Spleen (tissue), 11 donors: ENCODE measurements around the gene ATXN1. TPM values are rescaled to one million over a fixed set of nuclear protein-coding genes. Genes with fewer than 3 reads are reported as not detected.

Source experiments
- DNase-seq: peaks from one replicate; pipeline ENCODE4 v3.0.0-alpha.2; 2020
- H3K27ac ChIP-seq, 8 donors: fragments of 200-600 bp; sonication (generic) in 7 of 8; 1 replicate in 4 of 8; 2 replicates in 4 of 8; pipeline versions ENCODE4 v1.5.0 to v1.8.0; 2016 to 2021; ENCODE audit warnings: inconsistent platforms in 4 of 8, mild to moderate bottlenecking in 4 of 8, moderate library complexity in 1 of 8
- H3K27me3 ChIP-seq, 7 donors: fragments of 200-600 bp; sonication (generic) in 6 of 7; replicated peaks in 1 of 7; 1 replicate in 4 of 7; 2 replicates in 3 of 7; pipeline versions ENCODE4 v1.5.0 to v1.8.0; 2016 to 2021; ENCODE audit warnings: inconsistent platforms in 3 of 7, mild to moderate bottlenecking in 1 of 7
- H3K36me3 ChIP-seq, 6 donors: fragments of 200-600 bp; sonication (generic) in 5 of 6; 1 replicate in 4 of 6; 2 replicates in 2 of 6; pipeline versions ENCODE4 v1.5.0 to v1.8.0; 2016 to 2021; ENCODE audit warnings: inconsistent platforms in 2 of 6
- H3K4me1 ChIP-seq, 6 donors: fragments of 200-600 bp; sonication (generic) in 5 of 6; 1 replicate in 3 of 6; 2 replicates in 3 of 6; pipeline versions ENCODE4 v1.5.0 to v1.8.0; 2016 to 2021; ENCODE audit warnings: inconsistent platforms in 3 of 6
- H3K4me3 ChIP-seq, 8 donors: fragments of 200-600 bp; sonication (generic) in 7 of 8; 1 replicate in 4 of 8; 2 replicates in 4 of 8; pipeline versions ENCODE4 v1.5.0 to v1.8.0; 2016 to 2021; ENCODE audit warnings: inconsistent platforms in 4 of 8, mild to moderate bottlenecking in 4 of 8, moderate library complexity in 2 of 8
- H3K9me3 ChIP-seq, 8 donors: fragments of 200-600 bp; sonication (generic) in 7 of 8; 1 replicate in 4 of 8; 2 replicates in 4 of 8; pipeline versions ENCODE4 v1.5.0 to v1.8.0; 2016 to 2021; ENCODE audit warnings: inconsistent platforms in 4 of 8
- CTCF ChIP-seq, 11 experiments: fragments of 200-600 bp in 7 of 11; fragments of 450-650 bp in 4 of 11; sonication (generic) in 4 of 11; IDR thresholded peaks in 8 of 11; conservative IDR thresholded peaks in 3 of 11; 1 replicate in 7 of 11; 2 replicates in 4 of 11; pipeline versions ENCODE4 v1.4.0 to v1.8.0; 2016 to 2021; ENCODE audit warnings: antibody characterized with exemption in 11 of 11, inconsistent platforms in 4 of 11, mild to moderate bottlenecking in 1 of 11
- POLR2A ChIP-seq, 3 donors: fragments of 450-650 bp; IDR thresholded peaks; one replicate each; pipeline ENCODE4 v1.5.1; 2017; ENCODE audit warnings: antibody characterized with exemption in 3 of 3, mild to moderate bottlenecking in 1 of 3
- POLR2AphosphoS5 ChIP-seq, 3 donors: sonication (generic); formaldehyde crosslinking; IDR thresholded peaks; one replicate each; pipeline ENCODE4 v1.5.1; 2017; ENCODE audit warnings: antibody characterized with exemption in 3 of 3
- WGBS, 5 donors: extraction: QIAGEN DNeasy Blood & Tissue Kit in 3 of 5; methylation state at CpG; one replicate each; pipeline versions ENCODE4 v1.1.5 to v1.1.7; 2013 to 2018; 5-methylcytosine and 5-hydroxymethylcytosine counted together
- intact Hi-C: fragments of 100-400 bp; cut with DNase I; formaldehyde crosslinking; loops from one replicate; pipeline ENCODE4 v1.15.0; 2023; ENCODE audit warnings: low total_unique reads
- polyA plus RNA-seq, 3 donors: library from polyadenylated mRNA; stranded (reverse); fragments of 200-250 nt; gene quantifications; one replicate each; pipeline ENCODE4 v1.2.1, GENCODE V29; 2013
- total RNA-seq, 7 donors: library from RNA; depleted of rRNA in 3 of 7; stranded (reverse); fragments of >200 nt in 3 of 7; fragmentation: NEBNext Ultra II Directional in 4 of 7; extraction: Animal tissue kit (Norgen Biotek cat#: 25700) in 4 of 7; gene quantifications; one replicate each; pipeline versions ENCODE4 v1.1.0 to v1.2.1, GENCODE V29; 2016 to 2021
- donor health status: healthy with polysubstance abuse.
- donor health status: DM: no; HTN: no; CAD: no; lungs with moderate emphysema.
- donor health status: DM: no; HTN: no; CAD: no.
- donor health status: Bipolar disorder and iron deficiency.
- donor health status: healthy.
- donor health status: DM: no; HTN: no; CAD: no.
- donor health status: DM: yes; HTN: yes; CAD: no.

The ATXN1 gene
- total and polyA plus RNA-seq, 10 donors = 3.5 to 123 (median 73.9) TPM

- H3K4me3 ChIP-seq = no peak overlapping the region
- no peak for DNase-seq
- no peaks in the 10 kb centered on the region for H3K9me3 ChIP-seq
- intact Hi-C loops = no loop called here
- H3K36me3 ChIP-seq = peaks cover 0 to 4% (median 0%) of the 10 kb centered on the region in 6 donors
- WGBS, 5 donors = 89 to 99% (median 91%) methylated on average over 2 of the region's 2 CpGs
- no peaks in the 10 kb centered on the region for H3K27me3 ChIP-seq
- H3K27ac ChIP-seq = no peak overlapping the region
- H3K4me1 ChIP-seq = peaks cover 0 to 37% (median 15%) of the 10 kb centered on the region in 6 donors
- TF ChIP-seq POLR2A (IDR thresholded peaks at IDR 0.05) (no peak), POLR2AphosphoS5 (IDR thresholded peaks at IDR 0.05) (no peak), CTCF (IDR thresholded peaks at IDR 0.05 in 8 of 11, conservative IDR thresholded peaks at IDR 0.05 in 3 of 11) (no peak)
These were observed 320.0 kb downstream of the ATXN1 start for GRCh38 chr6:16441262-16441661.

GRCh38 chr6:16440636-16441212 lies 320.5 kb downstream of the ATXN1 start:
- no peak for DNase-seq
- peaks cover 0 to 42% (median 15%) of the 10 kb centered on the region in 6 donors for H3K4me1 ChIP-seq
- no peak overlapping the region for H3K27ac ChIP-seq
- WGBS, 5 donors = 93 to 97% (median 95%) methylated on average over 7 of the region's 7 CpGs
- intact Hi-C loops = no loop called here
- no peak overlapping the region for H3K4me3 ChIP-seq
- peaks cover 0 to 4% (median 0%) of the 10 kb centered on the region in 6 donors for H3K36me3 ChIP-seq
- TF ChIP-seq POLR2AphosphoS5 (IDR thresholded peaks at IDR 0.05) = no peak
- no peak for TF ChIP-seq POLR2A (IDR thresholded peaks at IDR 0.05)
- TF ChIP-seq CTCF (IDR thresholded peaks at IDR 0.05 in 8 of 11, conservative IDR thresholded peaks at IDR 0.05 in 3 of 11) = no peak
- no peaks in the 10 kb centered on the region for H3K9me3 ChIP-seq
- H3K27me3 ChIP-seq = no peaks in the 10 kb centered on the region

GRCh38 chr6:16438718-16439591 lies 322.3 kb downstream of the ATXN1 start:
- H3K36me3 ChIP-seq = peaks cover 0 to 4% (median 0%) of the 10 kb centered on the region in 6 donors
- 37 to 62% (median 55%) methylated on average over 10 to 13 of the region's 14 CpGs for WGBS, 5 donors
- no peak for TF ChIP-seq POLR2AphosphoS5 (IDR thresholded peaks at IDR 0.05)
- TF ChIP-seq CTCF (IDR thresholded peaks at IDR 0.05 in 8 of 11, conservative IDR thresholded peaks at IDR 0.05 in 3 of 11) = no peak
- TF ChIP-seq POLR2A (IDR thresholded peaks at IDR 0.05) = no peak
- no peak for DNase-seq
- H3K9me3 ChIP-seq = no peaks in the 10 kb centered on the region
- peak overlapping the region in 5 of 8 donors; percentile 7 to 69 (median 54) for H3K27ac ChIP-seq
- H3K4me1 ChIP-seq = peaks cover under 1 to 60% (median 24%) of the 10 kb centered on the region in 6 donors
- intact Hi-C loops = no loop called here
- H3K4me3 ChIP-seq = no peak overlapping the region
- H3K27me3 ChIP-seq = no peaks in the 10 kb centered on the region

- Histone ChIP-seq H3K4me1 (peaks cover 4 to 70% (median 32%) of the 10 kb centered on the region in 6 donors), H3K36me3 (peaks cover 0 to 4% (median 0%) of the 10 kb centered on the region in 6 donors), H3K27me3 (no peaks in the 10 kb centered on the region), H3K9me3 (no peaks in the 10 kb centered on the region), H3K27ac (peak overlapping the region in 5 of 8 donors; percentile 36 to 78 (median 59)), H3K4me3 (peak overlapping the region in 1 of 8 donors; percentile 55)
- DNase-seq = no peak
- peak in 1 of 3 donors; percentile 14 for TF ChIP-seq POLR2AphosphoS5 (IDR thresholded peaks at IDR 0.05)
- no peak for TF ChIP-seq POLR2A (IDR thresholded peaks at IDR 0.05)
- intact Hi-C loops = no loop called here
- 62 to 95% (median 89%) methylated on average over 3 of the region's 3 CpGs for WGBS, 5 donors
These were observed 323.3 kb downstream of the ATXN1 start for GRCh38 chr6:16437984-16438383.
